GM21360 (cell line): ENCODE data around the gene DENND6A.
"Not testable (repeated sequence)": the region's sequence is repeated elsewhere in the genome, so short reads cannot be mapped to it uniquely, and the experiment has no call there.

Experiments used
- ATAC-seq: cut with Tn5 transposase; IDR thresholded peaks from one replicate; pipeline ENCODE4 v1.9.1; 2021; ENCODE audit warnings: mild to moderate bottlenecking, moderate library complexity; ENCODE audit not compliant: unreplicated experiment

The DENND6A gene

GRCh38 chr3:57692396-57693147 lies at the start of gene DENND6A:
Gene DENND6A, minus strand, starts transcription at chr3:57693077. Its CDS starts 59 bp downstream, at chr3:57693018.
- peak; percentile 76 for ATAC-seq

- no peak for ATAC-seq
Observed at GRCh38 chr3:57740027-57740426, 47.1 kb upstream of the DENND6A start.

- ATAC-seq: no peak
Observed at GRCh38 chr3:57738391-57738790, 45.5 kb upstream of the DENND6A start.

- ATAC-seq: no peak
Observed at GRCh38 chr3:57737840-57738239, 45.0 kb upstream of the DENND6A start.

- no peak for ATAC-seq
Observed at GRCh38 chr3:57735405-57735804, 42.5 kb upstream of the DENND6A start.

- no peak for ATAC-seq
Observed at GRCh38 chr3:57733790-57734189, 40.9 kb upstream of the DENND6A start.

GRCh38 chr3:57731311-57731710 lies 38.4 kb upstream of the DENND6A start:
- no peak for ATAC-seq

- no peak for ATAC-seq
Observed at GRCh38 chr3:57730682-57731081, 37.8 kb upstream of the DENND6A start.

- ATAC-seq: no peak
Observed at GRCh38 chr3:57729334-57730045, 36.6 kb upstream of the DENND6A start.

GRCh38 chr3:57727106-57727505 lies 34.2 kb upstream of the DENND6A start:
- no peak for ATAC-seq

GRCh38 chr3:57726397-57726796 lies 33.5 kb upstream of the DENND6A start:
- no peak for ATAC-seq

- ATAC-seq: no peak
Observed at GRCh38 chr3:57718118-57718517, 25.2 kb upstream of the DENND6A start.

GRCh38 chr3:57717205-57717868 lies 24.5 kb upstream of the DENND6A start:
- ATAC-seq: no peak

GRCh38 chr3:57715686-57716085 lies 22.8 kb upstream of the DENND6A start:
- no peak for ATAC-seq

GRCh38 chr3:57709559-57709958 lies 16.7 kb upstream of the DENND6A start:
- ATAC-seq: no peak

- ATAC-seq: no peak
Observed at GRCh38 chr3:57709031-57709430, 16.2 kb upstream of the DENND6A start.

GRCh38 chr3:57706462-57706861 lies 13.6 kb upstream of the DENND6A start:
- no peak for ATAC-seq

- not testable (repeated sequence) for ATAC-seq
Observed at GRCh38 chr3:57705351-57705750, 12.5 kb upstream of the DENND6A start.

GRCh38 chr3:57701781-57702180 lies 8.9 kb upstream of the DENND6A start:
- no peak for ATAC-seq

- ATAC-seq: no peak
Observed at GRCh38 chr3:57700737-57701136, 7.9 kb upstream of the DENND6A start.

GRCh38 chr3:57699591-57699990 lies 6.7 kb upstream of the DENND6A start:
- ATAC-seq: no peak

GRCh38 chr3:57696801-57697321 lies 4.0 kb upstream of the DENND6A start:
- no peak for ATAC-seq
